Panc1 (cell line): Measurements from ENCODE around the gene ARHGEF40.

Experiments used
- POLR2AphosphoS5 ChIP-seq: IDR thresholded peaks from 2 replicates; pipeline ENCODE4 v1.6.1; 2012; ENCODE audit warnings: mild to moderate bottlenecking, low read depth, low read length, moderate library complexity
- TF ChIP-seq, protein P1 (sequence below): fragments of 450-650 bp; IDR thresholded peaks from 2 replicates; pipeline ENCODE4 v1.5.1; 2017; ENCODE audit warnings: mild to moderate bottlenecking

DNA sequence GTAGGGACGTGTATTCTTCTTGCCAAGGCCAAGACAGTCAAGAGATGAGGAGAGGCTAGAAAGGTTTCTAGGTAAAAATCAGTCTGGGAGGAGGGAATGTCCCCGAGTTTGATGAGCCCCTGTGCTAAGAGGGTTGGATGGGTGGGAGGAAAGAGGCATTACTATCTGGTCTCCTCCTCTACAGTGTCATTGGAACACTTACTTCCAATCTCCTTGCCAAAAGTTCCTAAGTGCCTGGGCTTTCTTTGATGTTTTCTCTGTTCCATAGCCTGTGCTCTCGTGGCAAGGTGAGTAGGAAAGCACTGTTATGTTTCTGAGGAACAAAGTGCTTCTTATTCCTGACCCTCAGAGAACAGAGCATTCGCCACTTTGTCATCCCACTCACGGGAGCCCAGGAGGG, 35.4 kb upstream of the ARHGEF40 start, which contains the start of gene RNASE13:
- TF ChIP-seq, protein P1, sequence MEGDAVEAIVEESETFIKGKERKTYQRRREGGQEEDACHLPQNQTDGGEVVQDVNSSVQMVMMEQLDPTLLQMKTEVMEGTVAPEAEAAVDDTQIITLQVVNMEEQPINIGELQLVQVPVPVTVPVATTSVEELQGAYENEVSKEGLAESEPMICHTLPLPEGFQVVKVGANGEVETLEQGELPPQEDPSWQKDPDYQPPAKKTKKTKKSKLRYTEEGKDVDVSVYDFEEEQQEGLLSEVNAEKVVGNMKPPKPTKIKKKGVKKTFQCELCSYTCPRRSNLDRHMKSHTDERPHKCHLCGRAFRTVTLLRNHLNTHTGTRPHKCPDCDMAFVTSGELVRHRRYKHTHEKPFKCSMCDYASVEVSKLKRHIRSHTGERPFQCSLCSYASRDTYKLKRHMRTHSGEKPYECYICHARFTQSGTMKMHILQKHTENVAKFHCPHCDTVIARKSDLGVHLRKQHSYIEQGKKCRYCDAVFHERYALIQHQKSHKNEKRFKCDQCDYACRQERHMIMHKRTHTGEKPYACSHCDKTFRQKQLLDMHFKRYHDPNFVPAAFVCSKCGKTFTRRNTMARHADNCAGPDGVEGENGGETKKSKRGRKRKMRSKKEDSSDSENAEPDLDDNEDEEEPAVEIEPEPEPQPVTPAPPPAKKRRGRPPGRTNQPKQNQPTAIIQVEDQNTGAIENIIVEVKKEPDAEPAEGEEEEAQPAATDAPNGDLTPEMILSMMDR: no peak
- TF ChIP-seq POLR2AphosphoS5: no peak
